H1 (cell line): Measurements from ENCODE around the gene NEGR1. TPM values are rescaled to one million over a fixed set of nuclear protein-coding genes. Genes with fewer than 3 reads are reported as not detected.

Experiments
- BCL11A ChIP-seq, 2 experiments: IDR thresholded peaks; one replicate each; pipeline ENCODE4 v1.6.1; 2011; ENCODE audit warnings: low read depth in 2 of 2, low read length in 2 of 2, mild to moderate bottlenecking in 2 of 2
- CBX5 ChIP-seq: fragments of 300-800, 300-1000 bp; sonication (generic); IDR thresholded peaks from 2 replicates; pipeline ENCODE4 v1.7.1; 2016; ENCODE audit warnings: antibody characterized with exemption, low read length, low read depth
- EP300 ChIP-seq, 2 experiments: IDR thresholded peaks; 1 replicate in 1 of 2; 2 replicates in 1 of 2; pipeline ENCODE4 v1.6.1; 2011 to 2012; ENCODE audit warnings: low read depth in 2 of 2, low read length in 2 of 2, mild to moderate bottlenecking in 2 of 2, borderline replicate concordance in 1 of 2, inconsistent platforms in 1 of 2, moderate library complexity in 1 of 2
- JUND ChIP-seq: IDR thresholded peaks from 2 replicates; pipeline ENCODE4 v1.6.1; 2011; ENCODE audit warnings: mild to moderate bottlenecking, improper control_type of control experiment, low read length
- KDM1A ChIP-seq: fragments of 200-600, 300-600 bp; sonication (generic); IDR thresholded peaks from 2 replicates; pipeline ENCODE4 v1.7.1; 2016; ENCODE audit warnings: mild to moderate bottlenecking, low read length, borderline replicate concordance
- POLR2A ChIP-seq, 2 experiments: IDR thresholded peaks; 1 replicate in 1 of 2; 2 replicates in 1 of 2; pipeline ENCODE4 v1.6.1; 2011; ENCODE audit warnings: low read depth in 2 of 2, low read length in 2 of 2, mild to moderate bottlenecking in 2 of 2; ENCODE audit errors: control extremely low read depth in 1 of 2
- POU5F1 ChIP-seq: IDR thresholded peaks from 2 replicates; pipeline ENCODE4 v1.6.1; 2011; ENCODE audit warnings: low read depth, mild to moderate bottlenecking, low read length, moderate library complexity
- RFX5 ChIP-seq: IDR thresholded peaks from 2 replicates; pipeline ENCODE4 v1.6.1; 2011; ENCODE audit warnings: low read depth, low read length, improper control_type of control experiment, borderline replicate concordance
- SIN3A ChIP-seq, 2 experiments: IDR thresholded peaks in 1 of 2; conservative IDR thresholded peaks in 1 of 2; 2 replicates each; pipeline ENCODE4 v1.6.1; 2011 to 2012; ENCODE audit warnings: low read length in 2 of 2, improper control_type of control experiment in 1 of 2, low read depth in 1 of 2, mild to moderate bottlenecking in 1 of 2
- SP4 ChIP-seq: IDR thresholded peaks from 2 replicates; pipeline ENCODE4 v1.6.1; 2012; ENCODE audit warnings: low read length, inconsistent platforms
- SRF ChIP-seq: IDR thresholded peaks from 2 replicates; pipeline ENCODE4 v1.6.1; 2011; ENCODE audit warnings: mild to moderate bottlenecking, low read depth, low read length, moderate library complexity
- YY1 ChIP-seq: IDR thresholded peaks from 2 replicates; pipeline ENCODE4 v1.6.1; 2011; ENCODE audit warnings: low read depth, mild to moderate bottlenecking, low read length
- polyA plus RNA-seq, 7 experiments: library from polyadenylated mRNA; depleted of rRNA in 3 of 7; stranded (reverse) in 5 of 7; unstranded in 2 of 7; fragments of >200 nt in 5 of 7; fragments of 200-250 nt in 2 of 7; gene quantifications; 1 replicate in 5 of 7; 2 replicates in 1 of 7; 4 replicates in 1 of 7; pipeline versions ENCODE4 v1.2.1 to v1.2.3, GENCODE V29; 2011 to 2013; ENCODE audit warnings: missing spikeins in 2 of 7, mixed read lengths in 2 of 7
- total RNA-seq: library from RNA; stranded (reverse); fragmentation: NEBNext Ultra II Directional; extraction: Animal tissue kit (Norgen Biotek cat#: 25700); gene quantifications from 2 replicates; pipeline ENCODE4 v1.2.1, GENCODE V29; 2021

NEGR1 gene
- total and polyA plus RNA-seq, 2 of the 8 experiments (the other 6 are each of a cell fraction or from before 2014, with no cell fraction given): 0.71 to 1.3 TPM

GRCh38 chr1:72283022-72283306 lies 625 bp upstream of the NEGR1 start (continued):
- TF ChIP-seq SRF (no peak), SP4 (no peak), JUND (no peak), POU5F1 (no peak), YY1 (no peak), POLR2A (IDR thresholded peaks at IDR 0.05; ENCODE audit: control extremely low read depth in 1 of 2, low read depth in 2 of 2, low read length in 2 of 2) (peak in 1 of 2 experiments; percentile 40; a peak in 2 of 3 replicates), KDM1A (no peak), RFX5 (no peak), BCL11A (IDR thresholded peaks at IDR 0.05; ENCODE audit: low read depth in 2 of 2, low read length in 2 of 2) (no peak), EP300 (IDR thresholded peaks at IDR 0.05; ENCODE audit: borderline replicate concordance in 1 of 2, low read depth in 2 of 2, low read length in 2 of 2) (no peak), CBX5 (no peak), SIN3A (conservative IDR thresholded peaks at IDR 0.05 in 1 of 2, IDR thresholded peaks at IDR 0.05 in 1 of 2; ENCODE audit: low read depth in 1 of 2, low read length in 2 of 2) (peak in 1 of 2 experiments; percentile 67; a peak in 1 of 4 replicates)
